Memory B cell (primary cell): Measurements from ENCODE around the gene XBP1.

Experiments used
- ATAC-seq: fragments of 150-1000 bp; cut with Tn5 transposase; 2 replicates; pipeline ENCODE4 v1.10.0; 2021; ENCODE audit warnings: low read depth, mild to moderate bottlenecking, moderate library complexity
- DNase-seq, 2 donors: peaks; one replicate each; pipeline ENCODE4 v3.0.0; 2022; ENCODE audit warnings: low spot score in 2 of 2
- H3K27ac Mint-ChIP-seq: one replicate; pipeline ENCODE4 v1.8.0; 2022; ENCODE audit warnings: mild to moderate bottlenecking, moderate library complexity, mixed read lengths
- H3K27me3 Mint-ChIP-seq: one replicate; pipeline ENCODE4 v1.8.0; 2022; ENCODE audit warnings: mixed read lengths
- H3K36me3 Mint-ChIP-seq: one replicate; pipeline ENCODE4 v1.8.0; 2022; ENCODE audit warnings: mild to moderate bottlenecking, mixed read lengths
- H3K4me1 Mint-ChIP-seq: one replicate; pipeline ENCODE4 v1.8.0; 2022; ENCODE audit warnings: mixed read lengths
- H3K4me3 Mint-ChIP-seq: one replicate; pipeline ENCODE4 v1.8.0; 2022; ENCODE audit warnings: mild to moderate bottlenecking, moderate library complexity, mixed read lengths
- H3K9me3 Mint-ChIP-seq: one replicate; pipeline ENCODE4 v1.8.0; 2022; ENCODE audit warnings: mixed read lengths

XBP1 gene

GRCh38 chr22:28791841-28792490 is 8.4 kb downstream of the XBP1 start:
- Mint-ChIP-seq H3K36me3 (peaks cover 21% of the 10 kb centered on the region), H3K4me1 (peaks cover 29% of the 10 kb centered on the region), H3K27me3 (no peaks in the 10 kb centered on the region), H3K4me3 (peak overlapping the region; percentile 17), H3K27ac (no peak overlapping the region), H3K9me3 (no peaks in the 10 kb centered on the region)
- ATAC-seq (peak; percentile 79), DNase-seq (no peak)

- Mint-ChIP-seq H3K36me3 (peaks cover 20% of the 10 kb centered on the region), H3K27me3 (no peaks in the 10 kb centered on the region), H3K4me3 (no peak overlapping the region), H3K4me1 (peaks cover 23% of the 10 kb centered on the region), H3K9me3 (no peaks in the 10 kb centered on the region), H3K27ac (no peak overlapping the region)
- no peak for ATAC-seq
- DNase-seq = no peak
Measured at GRCh38 chr22:28791124-28791523, 9.2 kb downstream of the XBP1 start.

GRCh38 chr22:28788601-28789000 is 11.8 kb downstream of the XBP1 start:
- no peak for ATAC-seq
- Mint-ChIP-seq H3K9me3 (no peaks in the 10 kb centered on the region), H3K36me3 (peaks cover 28% of the 10 kb centered on the region)

DNA sequence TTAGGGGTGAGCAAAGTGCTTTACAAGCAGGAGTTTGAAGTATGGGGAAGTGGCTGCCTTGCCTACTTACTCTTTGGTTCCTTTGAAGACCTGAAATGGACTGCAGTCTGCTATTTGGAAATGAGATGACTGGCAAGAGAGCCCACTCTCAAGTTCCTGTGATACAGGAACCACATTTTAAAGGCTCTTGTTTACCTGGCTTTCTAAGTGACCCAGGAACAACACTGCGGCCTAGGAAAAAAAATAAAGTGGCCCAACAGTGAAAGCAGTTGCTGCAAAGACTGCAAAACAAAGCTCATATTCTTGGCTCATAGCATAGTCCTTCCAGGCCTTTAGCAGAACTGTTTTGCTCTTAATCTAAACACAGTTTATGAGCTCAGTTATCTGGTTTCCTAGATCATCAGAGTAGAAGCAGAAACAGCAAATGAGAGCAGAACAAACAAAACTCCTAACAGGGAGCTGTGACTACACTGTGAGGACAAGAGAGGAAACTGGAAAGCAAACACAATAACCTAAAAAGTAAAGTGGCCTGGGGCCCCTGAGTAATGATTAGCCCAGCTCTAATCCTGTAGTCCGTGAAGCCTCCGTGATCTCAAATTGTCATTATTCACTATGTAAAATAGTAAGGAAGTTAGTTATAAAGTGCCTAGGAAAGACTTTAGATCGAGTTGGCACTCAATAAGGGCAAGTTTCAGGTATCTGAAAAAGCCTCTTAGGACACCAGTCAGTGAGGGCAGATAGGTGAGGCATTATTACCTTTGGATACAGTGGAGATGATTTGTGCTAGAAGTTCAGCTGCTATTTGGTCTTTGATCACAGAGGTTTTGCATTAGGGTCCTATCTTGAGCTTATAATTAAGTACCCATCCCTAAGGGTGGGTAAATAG is 16.3 kb downstream of the XBP1 start:
- H3K36me3 Mint-ChIP-seq = peaks cover 35% of the 10 kb centered on the region
- H3K4me3 Mint-ChIP-seq = no peak overlapping the region
- H3K9me3 Mint-ChIP-seq = no peaks in the 10 kb centered on the region
- DNase-seq = no peak
- H3K27ac Mint-ChIP-seq = no peak overlapping the region
- peaks cover 6% of the 10 kb centered on the region for H3K4me1 Mint-ChIP-seq
- no peaks in the 10 kb centered on the region for H3K27me3 Mint-ChIP-seq
- no peak for ATAC-seq

More at GRCh38 chr22:28788601-28789000, 11.8 kb downstream of the XBP1 start:
- no peak for DNase-seq
- Mint-ChIP-seq H3K27ac (no peak overlapping the region), H3K4me3 (no peak overlapping the region), H3K4me1 (peaks cover 16% of the 10 kb centered on the region), H3K27me3 (no peaks in the 10 kb centered on the region)

- DNase-seq (no peak), ATAC-seq (no peak)
- Mint-ChIP-seq H3K27me3 (no peaks in the 10 kb centered on the region), H3K4me1 (peaks cover 2% of the 10 kb centered on the region), H3K4me3 (no peak overlapping the region), H3K9me3 (no peaks in the 10 kb centered on the region), H3K27ac (no peak overlapping the region), H3K36me3 (peaks cover 26% of the 10 kb centered on the region)
Measured at GRCh38 chr22:28780296-28780695, 20.1 kb downstream of the XBP1 start.

DNA sequence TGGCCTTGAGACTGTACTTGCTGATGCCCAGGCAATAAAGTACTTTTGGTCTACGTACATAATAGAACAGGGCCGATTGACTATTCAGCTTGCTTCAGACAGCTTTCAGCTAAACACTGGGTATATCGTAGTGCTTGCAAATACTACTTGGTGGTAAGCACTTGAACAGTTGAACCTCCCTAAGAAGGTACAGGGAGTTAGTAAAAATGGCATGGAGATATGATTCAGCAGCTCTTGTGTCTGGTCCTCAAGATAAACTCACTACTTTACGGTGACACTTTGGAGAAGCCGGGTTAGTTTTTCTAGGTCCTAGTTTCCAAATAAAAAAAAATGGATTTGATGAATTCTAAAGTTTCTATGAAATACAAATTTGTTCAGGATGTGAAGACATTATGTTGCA is 20.5 kb downstream of the XBP1 start:
- ATAC-seq (no peak), DNase-seq (no peak)
- Mint-ChIP-seq H3K27ac (no peak overlapping the region), H3K4me3 (no peak overlapping the region), H3K9me3 (no peaks in the 10 kb centered on the region), H3K27me3 (no peaks in the 10 kb centered on the region), H3K36me3 (peaks cover 23% of the 10 kb centered on the region), H3K4me1 (peaks cover 3% of the 10 kb centered on the region)

- Mint-ChIP-seq H3K27ac (peak overlapping the region; percentile 53), H3K4me3 (peak overlapping the region; percentile 70), H3K9me3 (no peaks in the 10 kb centered on the region), H3K36me3 (peaks cover 10% of the 10 kb centered on the region), H3K4me1 (peaks cover 10% of the 10 kb centered on the region), H3K27me3 (no peaks in the 10 kb centered on the region)
- no peak for ATAC-seq
- no peak for DNase-seq
Measured at GRCh38 chr22:28774378-28774777, 26.0 kb downstream of the XBP1 start.

GRCh38 chr22:28773461-28773867 is 26.9 kb downstream of the XBP1 start:
- no peak for DNase-seq
- peak overlapping the region; percentile 88 for H3K27ac Mint-ChIP-seq
- H3K36me3 Mint-ChIP-seq = peaks cover 10% of the 10 kb centered on the region
- no peak for ATAC-seq
- H3K4me1 Mint-ChIP-seq = peaks cover 10% of the 10 kb centered on the region
- H3K27me3 Mint-ChIP-seq = no peaks in the 10 kb centered on the region
- peak overlapping the region; percentile 90 for H3K4me3 Mint-ChIP-seq
- H3K9me3 Mint-ChIP-seq = no peaks in the 10 kb centered on the region

- H3K27me3 Mint-ChIP-seq = no peaks in the 10 kb centered on the region
- ATAC-seq (peak; percentile 89), DNase-seq (peak; percentile 87 to 89)
- H3K4me3 Mint-ChIP-seq = peak within 1 kb of the TSS; percentile 90
- H3K27ac Mint-ChIP-seq = peak within 1 kb of the TSS; percentile 88
- H3K36me3 Mint-ChIP-seq = peaks cover 10% of the 10 kb centered on the region
- H3K9me3 Mint-ChIP-seq = no peaks in the 10 kb centered on the region
- H3K4me1 Mint-ChIP-seq = peaks cover 10% of the 10 kb centered on the region
Measured at GRCh38 chr22:28772633-28773460, 27.5 kb downstream of the XBP1 start, which contains the start of gene CCDC117. Gene CCDC117 (plus strand): TSS chr22:28772695. CDS start chr22:28772850, 155 bp downstream.

- Mint-ChIP-seq H3K4me1 (peaks cover 10% of the 10 kb centered on the region), H3K27me3 (no peaks in the 10 kb centered on the region), H3K4me3 (no peak overlapping the region), H3K9me3 (no peaks in the 10 kb centered on the region), H3K36me3 (peaks cover 10% of the 10 kb centered on the region), H3K27ac (no peak overlapping the region)
- DNase-seq (no peak), ATAC-seq (no peak)
Measured at GRCh38 chr22:28771195-28771791, 29.1 kb downstream of the XBP1 start.

GRCh38 chr22:28769394-28770085 is 30.8 kb downstream of the XBP1 start:
- Mint-ChIP-seq H3K36me3 (peaks cover 3% of the 10 kb centered on the region), H3K9me3 (no peaks in the 10 kb centered on the region), H3K4me1 (peaks cover 6% of the 10 kb centered on the region), H3K27me3 (no peaks in the 10 kb centered on the region), H3K27ac (no peak overlapping the region), H3K4me3 (no peak overlapping the region)
- DNase-seq (no peak), ATAC-seq (no peak)

DNA sequence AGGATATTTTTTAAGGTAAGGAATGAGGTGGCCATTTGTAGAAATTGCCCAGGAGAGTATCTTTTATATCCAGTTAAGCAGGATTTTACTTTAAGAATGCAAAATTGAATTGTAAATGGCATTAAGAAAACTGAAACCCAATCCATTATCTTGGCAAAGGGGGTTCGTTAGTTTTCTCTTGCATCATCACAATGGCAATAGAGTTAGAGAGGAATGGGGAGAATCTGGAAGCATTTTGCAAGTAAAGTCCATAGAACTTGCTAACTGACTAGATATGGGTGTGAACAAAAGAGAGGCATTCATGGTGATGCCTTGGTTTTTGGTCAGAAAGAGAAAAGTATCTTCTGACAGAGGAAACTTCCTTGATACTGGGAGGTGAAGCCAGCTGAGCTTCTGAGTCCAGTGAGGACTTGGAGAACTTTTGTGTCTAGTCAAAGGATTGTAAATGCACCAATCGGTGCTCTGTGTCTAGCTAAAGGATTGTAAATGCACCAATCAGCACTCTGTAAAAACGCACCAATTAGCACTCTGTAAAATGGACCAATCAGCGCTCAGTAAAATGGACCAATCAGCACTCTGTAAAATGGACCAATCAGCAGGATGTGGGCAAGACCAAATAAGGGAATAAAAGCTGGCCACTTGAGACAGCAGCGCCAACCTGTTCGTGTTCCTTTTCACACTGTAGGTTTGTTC is 31.5 kb downstream of the XBP1 start:
- H3K36me3 Mint-ChIP-seq = peaks cover 3% of the 10 kb centered on the region
- H3K4me1 Mint-ChIP-seq = peaks cover 6% of the 10 kb centered on the region
- DNase-seq (no peak), ATAC-seq (no peak)
- no peak overlapping the region for H3K4me3 Mint-ChIP-seq
- no peaks in the 10 kb centered on the region for H3K9me3 Mint-ChIP-seq
- H3K27me3 Mint-ChIP-seq = no peaks in the 10 kb centered on the region
- no peak overlapping the region for H3K27ac Mint-ChIP-seq

GRCh38 chr22:28766628-28767027 is 33.7 kb downstream of the XBP1 start:
- no peaks in the 10 kb centered on the region for H3K9me3 Mint-ChIP-seq
- ATAC-seq (no peak), DNase-seq (no peak)
- no peaks in the 10 kb centered on the region for H3K36me3 Mint-ChIP-seq
- H3K27me3 Mint-ChIP-seq = no peaks in the 10 kb centered on the region
- H3K27ac Mint-ChIP-seq = no peak overlapping the region
- no peaks in the 10 kb centered on the region for H3K4me1 Mint-ChIP-seq
- H3K4me3 Mint-ChIP-seq = no peak overlapping the region
